Activated naive CD8-positive, alpha-beta T cell treated with anti-CD3 and anti-CD28 coated beads for 36 hours (primary cell): ENCODE measurements around the gene TRMT2A. TPM values are rescaled to one million over a fixed set of nuclear protein-coding genes. Genes with fewer than 3 reads are reported as not detected.
A peak's percentile ranks its signal among the peaks of the same experiment; 100 is the strongest.

Experiments
- DNase-seq: peaks from one replicate; pipeline ENCODE4 v3.0.0; 2021
- H3K27ac Mint-ChIP-seq: one replicate; pipeline ENCODE4 v1.8.0; 2022; ENCODE audit warnings: mild to moderate bottlenecking, moderate library complexity, mixed read lengths
- H3K27me3 Mint-ChIP-seq: one replicate; pipeline ENCODE4 v1.8.0; 2022; ENCODE audit warnings: mild to moderate bottlenecking, mixed read lengths
- H3K36me3 Mint-ChIP-seq: one replicate; pipeline ENCODE4 v1.8.0; 2021; ENCODE audit warnings: mild to moderate bottlenecking, mixed read lengths
- H3K4me1 Mint-ChIP-seq: one replicate; pipeline ENCODE4 v1.8.0; 2021; ENCODE audit warnings: mixed read lengths
- H3K4me3 Mint-ChIP-seq: one replicate; pipeline ENCODE4 v1.8.0; 2022; ENCODE audit warnings: mild to moderate bottlenecking, moderate library complexity, mixed read lengths
- H3K9me3 Mint-ChIP-seq: one replicate; pipeline ENCODE4 v1.8.0; 2022; ENCODE audit warnings: mixed read lengths
- total RNA-seq, 2 experiments: library from RNA; stranded (reverse); gene quantifications; one replicate each; pipeline ENCODE4 v1.2.3, GENCODE V29; 2021

Gene TRMT2A
- total RNA-seq, 2 experiments from 2014 or later, result 124 to 139 TPM

DNA sequence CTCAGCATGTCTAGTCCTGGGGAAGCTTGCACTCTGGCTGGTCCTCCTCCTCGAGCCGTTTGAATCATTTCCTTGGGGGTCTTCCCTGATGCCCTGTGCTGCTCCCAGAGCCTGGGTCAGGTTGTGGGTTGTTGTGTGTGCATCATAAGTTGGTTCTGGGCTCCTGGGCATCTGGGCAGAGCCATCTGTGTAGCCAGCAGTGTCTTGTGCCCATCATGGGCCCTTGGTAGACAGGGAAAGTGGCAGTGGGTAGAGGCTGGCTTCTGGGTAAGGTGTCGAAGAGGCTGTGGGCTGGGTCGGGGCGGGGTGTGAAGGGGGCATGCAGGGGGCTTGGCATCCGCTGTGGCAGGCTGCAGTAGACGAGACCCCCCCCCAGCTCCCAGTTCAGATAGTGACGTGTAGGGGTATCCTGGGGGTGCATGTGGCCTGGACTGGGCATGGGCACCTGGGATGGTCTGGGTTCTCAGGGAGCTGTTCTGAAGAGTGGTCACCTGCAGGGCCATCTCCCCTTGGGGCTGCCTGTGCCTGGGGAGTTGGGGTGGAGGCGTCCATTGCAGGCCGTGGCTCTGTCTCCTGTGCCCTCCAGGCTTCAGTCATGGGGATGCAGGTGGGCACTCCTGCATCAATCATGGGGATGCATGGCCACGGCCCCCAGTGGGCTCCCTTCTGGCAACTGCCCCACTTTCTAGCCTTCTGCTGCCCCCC, 7.2 kb upstream of the TRMT2A start:
- Mint-ChIP-seq H3K36me3 (peaks cover 23% of the 10 kb centered on the region), H3K4me1 (peaks cover 36% of the 10 kb centered on the region), H3K27ac (peak overlapping the region; percentile 48), H3K27me3 (no peaks in the 10 kb centered on the region), H3K9me3 (no peaks in the 10 kb centered on the region), H3K4me3 (no peak overlapping the region)
- no peak for DNase-seq

DNA sequence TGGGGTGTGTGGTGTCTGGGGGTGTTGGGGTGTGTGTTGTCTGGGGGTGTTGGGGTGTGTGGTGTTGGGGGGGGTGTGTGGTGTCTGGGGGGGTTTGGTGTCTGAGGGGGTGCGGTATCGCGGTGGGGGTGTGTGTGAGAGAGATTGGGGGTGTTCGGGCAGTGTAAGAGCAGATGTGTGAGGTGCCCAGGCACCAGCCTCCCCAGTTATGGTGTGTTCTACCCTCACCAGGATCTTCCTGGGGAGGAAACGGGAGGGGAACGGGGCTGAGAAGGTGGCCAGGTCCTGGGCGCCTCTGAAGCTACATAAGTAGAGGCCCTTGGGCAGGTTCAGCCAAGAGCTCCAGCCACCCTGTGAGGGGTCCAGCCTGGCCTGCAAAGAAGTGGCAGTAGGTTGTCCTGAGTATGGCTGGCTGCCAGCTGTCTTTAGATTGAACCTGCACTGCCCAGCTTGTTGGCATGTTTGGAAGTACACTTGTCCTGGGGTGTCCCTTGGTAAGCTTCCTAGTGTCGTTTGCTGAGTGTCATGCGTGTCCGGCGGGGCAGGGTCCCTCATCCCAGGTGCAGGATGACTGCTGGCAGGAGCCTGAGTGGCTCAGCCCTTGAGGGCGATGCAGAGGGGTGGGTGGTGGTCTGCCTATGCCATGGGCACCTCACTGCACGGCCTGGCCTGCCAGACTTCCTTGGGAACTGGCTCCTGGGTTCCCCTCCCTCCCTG, 6.5 kb upstream of the TRMT2A start:
- peaks cover 29% of the 10 kb centered on the region for H3K36me3 Mint-ChIP-seq
- H3K9me3 Mint-ChIP-seq, result no peaks in the 10 kb centered on the region
- H3K4me1 Mint-ChIP-seq, result peaks cover 32% of the 10 kb centered on the region
- peak overlapping the region; percentile 29 for H3K27ac Mint-ChIP-seq
- H3K27me3 Mint-ChIP-seq, result no peaks in the 10 kb centered on the region
- DNase-seq, result no peak
- H3K4me3 Mint-ChIP-seq, result no peak overlapping the region

DNA sequence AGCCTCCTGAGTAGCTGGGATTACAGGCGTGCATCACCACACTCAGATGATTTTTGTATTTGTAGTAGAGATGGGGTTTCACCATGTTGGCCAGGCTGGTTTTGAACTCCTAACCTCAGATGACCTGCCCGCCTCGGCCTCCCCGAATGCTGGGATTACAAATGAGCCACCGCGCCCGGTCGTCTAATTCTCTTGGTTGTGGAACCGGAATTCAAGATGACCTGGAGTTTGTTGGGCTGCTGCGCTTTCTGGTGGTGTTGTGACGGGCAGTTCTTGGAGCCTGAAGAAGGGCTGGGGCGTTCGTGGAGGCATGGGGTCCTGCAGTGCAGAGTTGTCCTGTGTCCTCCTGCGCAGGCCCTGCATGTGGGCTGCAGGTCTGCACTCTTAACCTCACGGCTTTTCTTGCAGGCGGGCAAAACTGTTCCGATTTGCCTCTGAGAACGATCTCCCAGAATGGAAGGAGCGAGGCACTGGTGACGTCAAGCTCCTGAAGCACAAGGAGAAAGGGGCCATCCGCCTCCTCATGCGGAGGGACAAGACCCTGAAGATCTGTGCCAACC, 4.9 kb upstream of the TRMT2A start:
- Mint-ChIP-seq H3K4me3 (no peak overlapping the region), H3K27ac (no peak overlapping the region)

DNA sequence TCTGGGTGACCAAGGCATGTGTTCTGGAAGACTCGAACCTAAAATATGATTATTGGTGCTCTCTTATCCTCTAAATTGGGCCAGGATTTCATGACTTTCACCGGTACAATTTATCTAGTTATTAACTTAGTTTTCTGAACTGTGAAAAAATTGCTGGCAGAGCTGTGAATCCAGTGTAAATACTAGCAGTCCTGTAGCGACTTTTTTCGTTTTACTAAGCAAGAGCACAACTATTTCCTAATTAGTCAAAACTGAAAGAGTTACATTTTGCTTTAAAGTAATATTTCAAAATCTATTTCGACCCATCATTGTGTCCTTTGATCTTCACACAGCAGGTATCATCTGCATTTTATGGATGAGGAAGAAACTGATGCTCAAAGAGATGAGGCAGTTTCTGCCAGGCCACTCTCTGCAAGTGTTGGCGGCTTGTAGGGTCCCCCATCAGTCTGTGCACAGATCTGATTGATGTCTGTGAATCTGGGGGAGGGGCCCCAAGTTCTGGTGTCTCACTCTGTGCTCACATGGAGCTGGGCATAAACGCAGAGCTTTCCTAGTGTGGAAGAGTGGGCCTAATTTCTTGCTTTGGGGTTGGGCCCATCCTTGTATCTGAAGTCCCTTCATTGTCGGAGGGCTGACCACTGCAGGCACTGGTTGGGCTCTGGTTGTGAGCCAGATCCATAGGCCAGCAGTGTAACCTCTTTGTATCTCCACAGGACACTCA, 1.4 kb upstream of the TRMT2A start:
- Mint-ChIP-seq H3K4me1 (peaks cover 39% of the 10 kb centered on the region), H3K27me3 (no peaks in the 10 kb centered on the region), H3K36me3 (peaks cover 40% of the 10 kb centered on the region), H3K4me3 (peak overlapping the region; percentile 93), H3K9me3 (no peaks in the 10 kb centered on the region), H3K27ac (peak overlapping the region; percentile 95)
- DNase-seq, result no peak

More for the DNA sequence above, 4.9 kb upstream of the TRMT2A start:
- H3K27me3 Mint-ChIP-seq, result no peaks in the 10 kb centered on the region
- DNase-seq, result no peak
- H3K9me3 Mint-ChIP-seq, result no peaks in the 10 kb centered on the region
- H3K36me3 Mint-ChIP-seq, result peaks cover 30% of the 10 kb centered on the region
- peaks cover 25% of the 10 kb centered on the region for H3K4me1 Mint-ChIP-seq

DNA sequence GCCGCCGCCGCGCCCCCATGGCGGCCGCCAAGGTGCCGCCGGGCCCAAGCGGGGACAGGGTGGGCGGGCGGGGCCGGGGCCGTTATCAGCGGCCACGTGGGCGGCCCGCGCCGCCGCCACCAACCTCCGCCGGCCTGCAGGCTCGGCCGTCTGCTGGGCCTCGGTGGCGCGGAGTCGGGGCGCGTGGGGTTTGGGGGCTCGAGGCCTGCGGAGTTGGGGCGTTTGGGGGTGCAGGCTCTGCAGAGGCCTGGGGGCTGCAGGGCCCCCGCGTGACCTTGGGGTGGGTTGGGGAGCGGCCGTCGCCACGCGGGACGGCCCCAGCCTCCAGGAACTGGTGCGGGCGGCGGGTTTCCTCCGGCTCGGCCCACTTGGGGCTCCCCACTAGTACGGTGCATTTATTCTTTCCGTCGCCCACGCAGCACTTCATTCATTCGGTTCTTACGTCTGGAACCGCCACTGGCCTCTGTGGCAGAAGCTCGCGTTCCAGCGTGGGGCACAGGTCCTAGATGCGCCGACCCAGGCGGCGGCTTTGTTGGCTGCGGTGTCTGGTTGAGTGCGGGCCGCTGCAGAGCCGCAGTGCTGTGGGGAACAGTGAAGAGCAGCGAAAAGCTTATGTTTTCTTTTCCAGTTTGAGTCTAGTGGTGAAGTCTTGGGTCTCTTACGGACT, 740 bp upstream of the TRMT2A start:
- Mint-ChIP-seq H3K4me3 (peak overlapping the region; percentile 93), H3K27ac (peak overlapping the region; percentile 95), H3K36me3 (peaks cover 41% of the 10 kb centered on the region), H3K4me1 (peaks cover 39% of the 10 kb centered on the region), H3K27me3 (no peaks in the 10 kb centered on the region), H3K9me3 (no peaks in the 10 kb centered on the region)
- peak; percentile 84 for DNase-seq

DNA sequence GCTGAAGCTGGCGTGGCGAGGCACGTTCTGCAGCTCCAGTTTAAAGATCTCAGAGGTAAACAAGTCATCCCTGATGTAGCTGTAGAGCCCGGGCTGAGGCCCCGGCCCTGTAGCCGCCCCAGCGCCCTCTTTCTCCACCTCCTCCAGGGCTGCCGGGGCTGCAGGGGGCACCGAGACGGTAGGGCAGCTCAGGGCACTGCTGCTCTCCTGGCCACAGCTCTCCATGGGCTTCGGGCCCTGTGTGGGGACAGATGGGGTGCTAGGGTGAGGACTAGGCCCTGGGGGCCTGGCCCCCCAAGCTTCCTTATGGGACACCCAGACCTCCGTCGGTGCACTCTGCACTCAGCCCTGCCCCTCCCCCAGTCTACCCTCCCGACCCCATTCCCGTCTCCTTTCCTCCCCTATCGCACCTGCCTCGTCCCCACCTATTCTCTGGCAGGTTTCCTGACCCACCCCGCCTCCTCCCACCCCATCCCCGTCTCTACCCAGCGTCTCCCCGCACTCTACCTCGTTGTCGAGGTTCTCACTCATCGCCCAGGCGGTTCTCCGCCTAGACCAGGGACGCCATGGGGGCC, 563 bp downstream of the TRMT2A start:
- Mint-ChIP-seq H3K27me3 (no peaks in the 10 kb centered on the region), H3K27ac (peak overlapping the region; percentile 92), H3K9me3 (no peaks in the 10 kb centered on the region), H3K4me3 (peak overlapping the region; percentile 93), H3K36me3 (peaks cover 46% of the 10 kb centered on the region), H3K4me1 (peaks cover 41% of the 10 kb centered on the region)
- no peak for DNase-seq

DNA sequence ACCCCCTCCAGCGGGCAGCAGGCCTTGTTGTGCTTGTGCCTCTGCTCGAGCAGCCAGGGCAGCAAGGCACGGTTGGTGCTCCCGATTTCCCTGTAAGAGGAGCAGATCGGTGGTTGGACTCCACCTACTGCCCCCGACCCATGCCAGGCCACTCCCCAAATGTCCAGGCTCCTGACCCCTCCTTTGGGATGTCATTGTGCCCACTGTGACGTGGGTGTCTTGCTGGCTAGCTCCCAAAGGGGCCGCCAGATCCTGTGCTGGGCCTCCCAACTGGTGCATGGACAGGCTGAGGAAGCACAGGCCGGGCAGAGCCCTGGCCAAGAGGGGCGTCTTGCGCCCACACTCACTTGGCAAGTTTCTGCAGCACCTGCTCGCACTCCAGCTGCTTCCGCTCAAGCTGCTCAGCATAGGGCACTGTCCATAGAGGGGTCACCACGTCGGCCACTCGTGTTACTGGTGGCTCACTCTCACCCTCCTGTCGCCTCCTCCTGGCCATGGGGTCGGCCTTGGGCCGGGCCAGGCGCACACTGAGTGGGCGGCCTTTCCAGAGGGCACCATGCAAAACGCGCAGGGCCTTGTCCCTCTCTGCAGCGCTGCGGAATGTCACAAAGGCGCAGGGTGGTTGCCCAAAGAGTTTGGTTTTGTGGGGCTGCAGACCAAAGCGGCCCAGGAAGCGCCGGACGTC, 1.2 kb downstream of the TRMT2A start, which contains the start of gene RANBP1:
RANBP1 (plus strand) TSS at position 414 of the 685 bp plus-strand sequence; CDS start at position 495, 81 bp downstream.
- H3K27ac Mint-ChIP-seq, result peak within 1 kb of the TSS; percentile 92
- H3K4me3 Mint-ChIP-seq, result peak within 1 kb of the TSS; percentile 93
- no peaks in the 10 kb centered on the region for H3K27me3 Mint-ChIP-seq
- no peaks in the 10 kb centered on the region for H3K9me3 Mint-ChIP-seq
- peaks cover 47% of the 10 kb centered on the region for H3K4me1 Mint-ChIP-seq
- H3K36me3 Mint-ChIP-seq, result peaks cover 46% of the 10 kb centered on the region
- no peak for DNase-seq

DNA sequence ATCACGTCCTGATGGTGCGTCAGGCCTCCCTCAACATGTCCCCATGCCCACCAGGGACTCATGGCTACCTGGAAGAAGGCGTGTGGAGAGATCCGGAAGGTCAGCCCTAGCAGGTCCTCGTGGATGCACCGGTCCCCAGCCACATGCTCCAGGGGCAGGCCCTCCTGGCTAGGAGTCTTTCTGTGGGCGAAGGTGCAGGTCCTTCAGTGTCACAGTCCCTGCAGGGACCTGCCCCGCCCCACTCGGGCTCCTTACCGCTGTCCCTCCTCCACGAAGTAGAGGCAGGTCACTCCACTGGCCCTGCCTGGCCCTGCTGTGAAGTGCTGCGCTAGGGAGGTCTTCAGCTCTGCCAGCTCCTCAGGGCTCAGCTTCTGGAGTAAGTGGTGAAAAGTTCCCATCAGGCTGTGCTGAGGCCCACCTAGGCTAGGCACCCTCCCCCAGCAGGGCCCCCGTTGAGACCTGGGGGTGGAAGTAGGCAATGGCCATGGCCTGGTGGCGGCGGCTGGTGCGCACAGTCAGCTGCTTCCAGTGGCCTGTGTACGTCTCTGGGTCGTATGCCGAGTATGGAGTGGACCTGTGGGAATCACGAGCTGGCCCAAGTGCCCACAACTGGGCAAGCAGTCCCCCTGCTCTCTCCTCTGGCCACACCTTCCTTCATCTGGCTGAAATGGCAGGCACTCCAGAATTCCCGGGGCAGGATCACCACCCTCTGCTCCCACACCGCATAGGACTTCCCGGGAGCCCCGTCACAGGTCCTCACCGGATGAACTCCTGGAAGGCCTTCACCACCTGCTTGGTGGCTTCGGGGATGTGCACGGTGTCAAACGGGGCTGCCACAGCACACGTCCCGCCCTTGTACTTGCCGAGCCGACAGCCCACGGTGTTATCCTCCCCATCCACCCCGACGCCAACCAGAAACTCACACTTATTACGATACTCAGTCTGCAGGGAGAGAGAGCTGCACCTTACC, 2.2 kb downstream of the TRMT2A start:
- Mint-ChIP-seq H3K4me1 (peaks cover 46% of the 10 kb centered on the region), H3K9me3 (no peaks in the 10 kb centered on the region), H3K27me3 (no peaks in the 10 kb centered on the region), H3K27ac (peak overlapping the region; percentile 85), H3K36me3 (peaks cover 39% of the 10 kb centered on the region), H3K4me3 (peak overlapping the region; percentile 93)
- DNase-seq, result no peak

DNA sequence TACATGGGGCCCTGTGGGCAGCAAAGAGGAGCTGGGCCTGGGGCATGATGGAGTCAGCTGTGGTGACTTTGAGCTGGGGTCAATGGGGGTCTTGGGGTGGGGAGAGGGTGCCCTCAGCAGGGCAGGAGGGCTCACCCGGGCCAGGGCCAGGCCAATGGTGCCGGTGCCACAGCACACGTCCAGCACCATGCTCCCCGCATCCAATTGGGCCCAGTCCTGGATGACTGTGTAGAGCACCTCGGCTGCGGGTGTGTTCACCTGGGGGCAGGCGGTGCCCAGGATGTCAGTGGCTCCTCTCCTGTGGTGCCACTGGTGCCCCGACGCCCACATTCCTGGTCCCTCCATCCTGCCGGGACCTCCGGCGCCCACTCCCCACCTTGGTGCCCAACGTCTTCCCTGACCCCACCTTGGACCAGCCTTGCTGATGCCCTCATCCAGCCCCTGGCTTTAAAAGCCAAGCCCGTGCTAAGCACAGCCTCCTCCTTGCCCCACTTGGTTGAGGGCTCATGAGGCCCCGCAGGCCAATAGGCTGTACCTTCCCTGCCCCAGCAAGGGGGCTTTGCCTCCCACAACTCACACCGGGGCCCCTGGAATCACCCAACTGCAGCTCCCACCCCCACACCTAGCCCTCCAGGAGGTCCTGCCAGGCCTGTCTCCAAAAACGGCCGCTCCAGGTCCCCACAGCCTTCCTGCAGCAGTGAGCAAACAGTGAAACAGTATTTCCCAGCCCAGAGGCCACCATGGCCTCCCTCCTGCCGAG, 3.3 kb downstream of the TRMT2A start:
- no peak for DNase-seq
- H3K27me3 Mint-ChIP-seq, result no peaks in the 10 kb centered on the region
- H3K9me3 Mint-ChIP-seq, result no peaks in the 10 kb centered on the region
- H3K4me1 Mint-ChIP-seq, result peaks cover 38% of the 10 kb centered on the region
- H3K4me3 Mint-ChIP-seq, result no peak overlapping the region
- H3K36me3 Mint-ChIP-seq, result peaks cover 32% of the 10 kb centered on the region
- peak overlapping the region; percentile 84 for H3K27ac Mint-ChIP-seq

DNA sequence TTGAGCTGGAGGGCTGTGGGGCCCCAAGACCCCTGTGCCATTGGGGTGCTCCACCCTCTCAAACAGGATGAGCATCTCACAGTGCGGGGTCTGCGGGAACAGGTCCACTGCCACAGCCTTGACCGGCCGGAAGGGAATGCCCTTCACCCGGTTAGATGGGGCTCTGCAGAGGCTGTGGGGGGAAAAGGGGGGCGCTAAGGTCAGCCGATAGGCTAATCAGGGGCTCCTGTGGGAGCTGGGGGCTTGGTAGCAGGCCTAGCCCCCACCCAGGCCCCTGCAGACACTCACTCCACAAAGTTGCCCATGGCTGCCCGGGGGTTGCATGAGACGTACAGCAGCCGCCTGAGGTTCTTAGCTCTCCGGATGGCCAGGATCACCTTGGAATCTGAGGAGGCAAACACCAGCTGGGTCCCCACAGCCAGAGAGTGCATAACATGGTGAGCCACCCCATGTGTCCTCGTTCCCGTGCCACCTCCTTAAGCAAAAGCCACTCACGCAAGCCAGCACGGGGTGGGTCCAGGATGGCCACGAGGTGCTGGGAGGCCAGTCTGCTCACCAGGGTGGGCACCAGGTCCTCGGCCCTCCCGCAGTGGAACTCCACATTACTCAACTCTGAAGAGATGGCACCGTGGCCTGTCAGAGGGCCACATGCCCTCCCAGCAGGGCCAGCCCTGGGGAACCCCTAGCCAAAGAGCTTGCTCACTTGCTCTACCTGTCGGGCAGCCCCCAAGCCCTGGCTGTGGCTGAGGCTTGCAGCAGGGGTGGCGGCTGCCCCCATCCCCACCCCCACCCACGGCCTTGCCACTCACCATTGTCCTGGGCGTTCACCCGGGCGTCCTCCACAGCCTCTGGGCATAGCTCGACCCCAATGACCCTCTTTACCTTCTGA, 4.2 kb downstream of the TRMT2A start:
- Mint-ChIP-seq H3K9me3 (no peaks in the 10 kb centered on the region), H3K27me3 (no peaks in the 10 kb centered on the region), H3K4me3 (peak overlapping the region; percentile 47), H3K36me3 (peaks cover 26% of the 10 kb centered on the region), H3K27ac (peak overlapping the region; percentile 97), H3K4me1 (peaks cover 38% of the 10 kb centered on the region)
- DNase-seq, result no peak

DNA sequence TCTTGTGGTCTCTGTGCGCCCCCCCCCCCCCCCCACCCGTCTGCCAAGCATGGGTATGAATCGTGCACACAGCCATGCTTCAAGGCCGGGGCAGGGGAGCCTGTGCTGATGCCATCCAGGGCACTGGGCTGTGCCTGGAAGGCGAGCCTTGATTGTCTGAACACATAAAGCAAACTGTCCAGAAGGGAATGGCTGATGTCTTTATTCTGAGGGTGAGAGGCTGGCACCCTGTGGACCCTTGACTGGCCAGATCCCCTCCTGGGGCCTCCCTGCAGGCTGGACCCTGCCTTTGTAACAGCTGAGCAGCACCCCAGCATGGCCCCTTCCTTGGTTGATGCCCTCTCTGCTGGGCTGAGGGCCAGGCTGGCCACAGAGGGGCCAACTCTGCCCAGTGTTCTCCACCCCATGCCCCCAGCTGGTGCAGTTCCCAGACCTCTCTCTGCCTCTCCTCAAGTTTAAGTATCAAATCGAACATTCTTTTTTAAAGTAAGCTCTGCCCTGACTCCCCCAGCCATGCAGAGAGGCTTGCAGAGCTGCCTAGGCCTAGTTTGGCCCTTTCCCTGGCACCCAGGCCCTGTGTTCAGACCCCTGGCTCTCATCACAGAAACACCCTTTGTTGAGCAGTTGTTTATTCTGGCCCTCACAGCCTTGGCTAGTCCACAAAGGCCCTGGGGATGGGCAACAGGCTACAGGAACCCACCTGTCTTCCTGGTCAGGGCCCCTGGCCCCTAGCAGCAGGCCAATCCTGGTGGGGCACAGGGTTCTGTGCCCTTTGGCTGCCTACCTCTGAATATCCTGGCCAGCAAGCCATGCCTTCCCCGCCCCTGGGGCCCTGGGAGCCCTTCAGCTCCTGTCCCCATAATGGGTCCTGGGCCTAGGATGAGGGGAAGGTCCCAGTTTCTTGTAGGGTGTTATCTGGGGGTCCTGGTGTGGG, 5.1 kb downstream of the TRMT2A start:
- Mint-ChIP-seq H3K27ac (peak overlapping the region; percentile 97), H3K36me3 (peaks cover 32% of the 10 kb centered on the region), H3K27me3 (no peaks in the 10 kb centered on the region), H3K9me3 (no peaks in the 10 kb centered on the region), H3K4me3 (peak overlapping the region; percentile 47), H3K4me1 (peaks cover 38% of the 10 kb centered on the region)
- DNase-seq, result no peak
